ENCODE measurements around the gene CBX5. TPM values are rescaled to one million over a fixed set of nuclear protein-coding genes. Genes with fewer than 3 reads are reported as not detected.
"Not testable (repeated sequence)": the region's sequence is repeated elsewhere in the genome, so short reads cannot be mapped to it uniquely, and the experiment has no call there.

Gene CBX5
- polyA plus RNA-seq, 4 donors: 103 to 136 (median 126) TPM

DNA sequence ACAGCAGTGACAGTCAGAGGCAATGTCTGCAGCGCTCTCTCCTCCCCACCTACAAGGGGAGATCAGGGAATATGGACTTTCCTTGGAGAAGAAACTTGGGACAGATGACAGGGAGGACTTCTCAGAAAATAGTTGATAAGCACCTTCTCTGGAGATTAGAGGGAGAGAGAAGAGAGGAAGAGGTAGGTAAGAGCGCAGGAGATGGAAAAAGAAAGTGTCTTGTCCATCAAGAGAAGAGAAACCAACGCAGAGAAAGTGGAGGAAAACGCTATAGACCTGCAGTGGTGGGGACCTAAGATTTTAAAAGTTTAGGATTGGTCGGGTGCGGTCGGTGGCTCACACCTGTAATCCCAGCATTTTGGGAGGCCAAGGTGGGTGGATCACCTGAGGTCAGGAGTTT, 75.6 kb downstream of the CBX5 start:
- DNase-seq (ENCODE audit: low read depth in 4 of 4, low spot score in 3 of 4): no peak

DNA sequence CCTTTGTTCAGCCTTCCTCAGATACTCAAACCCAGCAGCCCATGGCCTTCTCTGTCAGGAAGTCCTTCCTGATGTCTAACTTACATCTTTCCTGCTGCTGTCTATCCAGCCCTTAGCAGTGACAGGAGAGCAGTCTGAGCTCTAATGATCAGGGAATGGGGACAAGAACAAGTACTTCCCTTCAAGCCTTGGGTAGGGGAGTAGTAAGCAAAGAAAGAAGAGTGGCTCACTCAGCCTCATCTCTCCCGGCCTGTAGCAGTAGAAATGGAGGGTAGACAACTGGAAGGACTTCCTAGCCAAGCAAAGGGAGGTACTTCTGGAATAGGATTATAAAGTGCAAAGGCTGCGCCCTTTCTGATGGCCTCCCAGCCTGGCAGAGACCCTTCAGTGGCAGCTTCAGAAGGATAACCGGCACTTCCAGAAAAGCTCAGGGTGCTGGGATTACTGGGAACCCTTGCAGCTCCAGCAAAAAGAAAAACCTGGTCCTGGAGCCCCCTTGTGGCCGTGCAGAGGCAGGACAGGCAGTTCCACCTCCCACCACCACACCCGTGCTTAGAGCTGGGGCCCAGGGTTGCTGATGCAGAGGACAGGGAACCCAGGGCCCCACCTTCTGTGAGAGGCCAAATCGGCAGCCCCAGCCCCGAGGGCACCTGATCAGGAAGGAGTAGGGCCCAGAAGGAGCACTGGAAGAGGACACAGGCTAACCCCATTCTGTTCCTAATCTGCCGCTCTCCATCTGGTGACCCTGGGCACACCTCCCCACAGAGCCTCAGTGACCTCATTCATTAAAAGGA, 78.7 kb downstream of the CBX5 start:
- peak in 1 of 4 donors; percentile 63 for DNase-seq (ENCODE audit: low read depth in 4 of 4, low spot score in 3 of 4)

DNA sequence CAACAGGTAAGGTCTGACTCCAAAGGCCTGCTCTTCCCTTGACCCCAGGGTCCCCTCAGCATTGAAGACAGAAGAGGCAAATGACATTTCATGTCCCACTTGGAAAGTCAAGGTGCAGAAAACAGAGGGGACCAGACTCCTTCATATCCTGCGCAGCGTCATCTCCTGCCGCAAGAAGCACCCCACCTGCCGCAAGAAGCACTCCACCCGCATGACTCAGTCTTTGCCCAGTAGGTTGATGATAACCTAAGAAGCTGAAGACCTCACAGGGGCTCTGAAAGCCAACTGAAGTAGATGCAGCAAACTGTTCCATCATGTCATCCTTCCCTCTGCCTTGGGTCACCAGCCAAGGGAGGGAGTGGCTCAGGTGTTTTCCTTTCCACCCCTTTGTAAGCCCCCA, 79.5 kb downstream of the CBX5 start:
- no peak for DNase-seq (ENCODE audit: low read depth in 4 of 4, low spot score in 3 of 4)

DNA sequence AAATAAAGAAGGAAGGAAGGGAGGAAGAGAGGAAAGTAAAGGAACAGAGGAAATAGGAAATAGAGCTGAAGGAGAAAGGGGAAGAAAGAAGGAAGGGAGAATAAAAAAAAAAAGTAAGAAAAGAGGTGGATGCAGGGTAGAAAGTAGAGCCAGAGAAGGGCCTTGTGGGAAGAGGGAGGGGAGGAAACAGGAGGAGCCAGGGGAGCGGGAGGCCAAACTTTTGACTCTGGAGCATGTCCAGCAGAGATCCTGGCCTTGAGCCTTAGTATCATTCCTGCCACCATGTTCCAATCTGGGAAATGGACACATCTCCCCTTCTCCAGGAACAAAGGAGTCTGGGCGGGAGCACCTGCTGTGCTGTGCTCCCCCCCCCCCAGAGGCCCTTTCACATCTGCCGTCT, 80.0 kb downstream of the CBX5 start:
- DNase-seq (ENCODE audit: low read depth in 4 of 4, low spot score in 3 of 4): no peak

DNA sequence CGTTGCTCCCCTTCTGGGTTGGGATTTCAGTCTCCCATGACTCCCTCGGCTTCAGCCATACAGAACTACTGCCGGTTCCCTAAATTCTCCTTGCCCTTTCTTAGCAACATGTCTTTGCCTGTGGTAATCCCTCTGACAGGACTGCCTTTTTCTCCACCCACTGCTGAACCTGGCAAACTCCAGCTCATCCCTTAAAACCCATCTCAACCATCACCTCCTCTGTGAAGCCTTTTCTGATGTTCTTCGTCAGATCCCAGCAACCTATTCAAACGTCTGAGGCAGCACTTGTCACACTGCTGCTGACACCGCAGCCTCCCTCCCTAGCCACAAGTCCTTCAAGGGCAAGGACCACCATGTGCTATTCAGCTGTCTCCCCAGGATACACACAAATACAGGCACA, 80.9 kb downstream of the CBX5 start:
- no peak for DNase-seq (ENCODE audit: low read depth in 4 of 4, low spot score in 3 of 4)

DNA sequence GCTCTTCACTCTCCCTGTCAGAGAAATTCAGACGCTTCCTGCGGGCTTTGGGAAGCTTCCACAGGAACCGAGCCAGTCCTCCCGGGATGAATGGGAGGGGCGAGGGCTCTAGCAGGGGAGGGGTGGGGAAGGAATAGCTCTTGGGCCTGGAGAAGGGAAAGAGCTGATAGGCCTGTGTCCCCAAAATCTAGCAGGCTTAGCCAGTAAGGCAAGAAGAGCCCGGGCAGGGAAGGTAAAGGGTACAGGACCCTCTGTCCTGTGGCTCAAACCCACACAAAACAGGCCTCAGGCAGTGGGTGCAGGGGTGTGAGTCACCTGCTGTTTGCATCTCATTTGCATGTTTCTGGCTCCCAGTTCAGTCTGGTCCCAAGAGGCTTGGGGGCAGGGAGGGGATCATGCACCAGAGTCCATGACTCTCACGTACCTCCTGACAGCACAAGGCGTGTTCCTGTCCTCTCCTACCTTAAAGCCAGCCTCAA, 82.5 kb downstream of the CBX5 start:
- DNase-seq (ENCODE audit: low read depth in 4 of 4, low spot score in 3 of 4): no peak

DNA sequence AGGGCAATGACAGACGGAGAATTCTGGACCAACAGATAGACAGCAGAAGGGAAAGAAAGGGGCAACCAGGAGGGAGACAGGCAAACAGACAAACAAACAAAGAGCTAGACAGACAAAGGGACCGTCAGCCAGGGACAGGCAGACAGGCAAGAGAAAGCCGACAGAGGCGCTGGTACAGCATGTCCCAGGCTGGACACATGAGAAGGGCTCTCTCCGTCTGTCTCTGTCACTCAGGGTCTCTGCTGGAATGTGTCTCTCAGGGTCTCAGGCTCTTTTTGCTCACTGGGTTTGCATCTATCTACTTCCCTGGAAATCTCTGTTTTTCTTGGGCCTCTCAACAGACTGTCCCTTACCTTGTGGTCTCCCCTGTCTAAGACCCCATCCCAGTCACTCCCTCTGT, 82.9 kb downstream of the CBX5 start:
- no peak for DNase-seq (ENCODE audit: low read depth in 4 of 4, low spot score in 3 of 4)

DNA sequence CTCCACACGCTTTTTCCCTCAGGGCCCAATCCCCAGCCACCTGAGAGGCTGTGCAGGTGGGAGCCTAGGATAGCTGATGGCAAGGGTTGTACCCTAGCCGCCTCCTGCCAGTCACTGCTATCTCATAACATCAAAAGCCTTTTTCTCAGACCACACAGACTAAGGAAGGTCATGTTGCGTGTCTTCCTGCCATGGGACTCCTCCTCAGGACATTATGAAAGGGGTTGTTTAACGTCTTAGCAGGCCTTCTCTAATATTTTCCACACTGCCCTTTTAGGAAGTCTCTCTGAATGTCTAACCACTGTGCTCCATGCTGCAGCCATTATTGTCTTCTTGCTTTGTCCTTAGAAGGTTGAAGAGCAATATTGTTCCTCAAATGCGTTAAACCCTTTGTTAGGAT, 83.5 kb downstream of the CBX5 start:
- DNase-seq (ENCODE audit: low read depth in 4 of 4, low spot score in 3 of 4): no peak

DNA sequence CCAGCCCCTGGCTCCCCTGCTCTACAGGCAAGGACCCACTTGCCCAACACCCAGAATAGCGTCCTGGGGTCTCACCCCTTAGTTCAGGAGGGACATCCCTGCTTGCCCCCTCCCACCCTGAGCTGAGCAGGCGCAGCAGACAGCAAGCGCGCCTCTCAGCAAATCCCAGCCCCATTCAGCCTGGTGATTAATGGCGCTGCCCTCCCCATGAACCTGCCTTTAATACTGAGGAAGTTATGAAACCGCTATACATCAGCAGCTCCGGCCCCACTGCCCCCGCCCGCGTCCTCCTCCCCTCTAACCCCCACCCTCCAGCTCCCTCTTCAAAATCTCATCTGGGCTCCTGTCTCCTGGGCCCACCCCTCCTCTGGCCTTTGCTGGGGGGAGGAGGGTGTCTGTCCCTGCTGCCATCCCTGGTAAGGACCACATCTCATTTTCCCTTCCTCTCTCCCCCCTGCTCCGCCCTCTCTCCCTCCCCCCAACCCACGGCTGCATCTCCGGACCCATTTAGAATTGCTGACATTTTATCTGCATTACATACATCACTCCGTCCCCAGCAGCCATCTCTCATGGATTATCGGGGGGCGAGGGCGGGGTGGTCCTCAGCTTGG, 84.1 kb downstream of the CBX5 start:
- peak in 2 of 4 donors; percentile 65 to 90 for DNase-seq (ENCODE audit: low read depth in 4 of 4, low spot score in 3 of 4)

DNA sequence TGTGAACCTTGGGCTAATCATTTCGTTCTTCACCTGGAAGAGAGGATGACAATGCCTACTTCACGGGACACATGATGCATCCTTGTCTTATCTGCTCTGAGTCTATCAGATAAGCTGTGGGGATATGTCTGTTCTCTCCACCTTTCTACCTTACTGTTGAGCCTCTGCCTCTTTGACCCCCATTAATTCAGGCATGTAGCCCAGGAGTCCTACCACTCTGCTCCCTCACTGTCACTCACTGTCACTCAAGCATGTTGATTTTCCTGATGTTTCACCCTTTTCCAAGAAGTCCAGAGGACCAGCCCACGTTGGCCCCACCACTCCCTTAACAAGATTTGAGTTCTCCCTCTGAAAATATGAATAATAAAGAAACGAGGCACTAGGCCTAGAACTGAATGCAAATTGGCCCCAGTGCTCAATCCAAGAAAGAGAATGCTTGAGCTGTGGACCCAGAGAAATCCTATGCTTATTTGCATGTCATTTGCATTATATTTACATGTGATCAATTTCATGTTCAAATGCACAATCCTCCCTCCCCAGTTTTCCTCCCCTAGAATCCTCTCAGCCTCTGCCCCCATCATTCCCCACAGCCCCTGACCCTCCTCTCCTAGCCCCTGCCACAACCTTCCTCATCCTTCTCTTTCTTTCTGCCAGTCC, 84.7 kb downstream of the CBX5 start:
- no peak for DNase-seq (ENCODE audit: low read depth in 4 of 4, low spot score in 3 of 4)

DNA sequence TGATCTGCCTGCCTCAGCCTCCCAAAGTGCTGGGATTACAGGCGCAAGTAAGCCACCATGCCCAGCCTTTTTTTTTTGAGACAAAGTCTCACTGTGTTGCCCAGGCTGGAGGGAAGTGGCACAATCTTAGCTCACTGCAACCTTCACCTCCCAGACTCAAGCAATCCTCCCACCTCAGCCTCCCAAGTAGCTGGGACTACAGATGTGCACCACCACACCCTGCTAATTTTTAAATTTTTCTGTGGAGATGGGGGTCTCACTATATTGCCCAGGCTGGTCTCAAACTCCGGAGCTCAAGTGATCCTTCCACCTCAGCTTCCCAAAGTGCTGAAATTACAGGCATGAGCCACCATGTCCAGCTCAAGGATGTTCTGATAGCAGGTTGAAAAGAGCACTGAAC, 85.3 kb downstream of the CBX5 start:
- DNase-seq (ENCODE audit: low read depth in 4 of 4, low spot score in 3 of 4): not testable (repeated sequence)

DNA sequence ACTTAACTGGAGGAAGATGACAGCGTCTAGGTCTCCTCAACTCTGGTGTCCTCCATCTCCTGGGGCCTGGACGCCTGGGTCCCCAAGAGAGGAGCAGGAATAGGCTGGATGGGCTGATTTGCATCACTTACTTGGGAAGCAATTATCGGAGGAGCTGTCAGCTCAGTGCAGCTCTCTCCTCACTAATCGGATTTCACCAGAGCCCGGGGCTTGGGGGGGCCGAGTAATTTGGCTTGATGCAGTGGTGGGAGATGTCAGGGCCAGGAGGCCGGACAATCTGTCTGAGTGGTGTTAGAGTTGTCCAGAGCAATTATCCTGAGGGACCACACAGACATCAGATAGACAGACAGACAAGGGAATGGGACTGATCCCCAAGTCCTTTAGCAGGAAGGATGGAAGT, 86.5 kb downstream of the CBX5 start:
- DNase-seq (ENCODE audit: low read depth in 4 of 4, low spot score in 3 of 4): no peak

DNA sequence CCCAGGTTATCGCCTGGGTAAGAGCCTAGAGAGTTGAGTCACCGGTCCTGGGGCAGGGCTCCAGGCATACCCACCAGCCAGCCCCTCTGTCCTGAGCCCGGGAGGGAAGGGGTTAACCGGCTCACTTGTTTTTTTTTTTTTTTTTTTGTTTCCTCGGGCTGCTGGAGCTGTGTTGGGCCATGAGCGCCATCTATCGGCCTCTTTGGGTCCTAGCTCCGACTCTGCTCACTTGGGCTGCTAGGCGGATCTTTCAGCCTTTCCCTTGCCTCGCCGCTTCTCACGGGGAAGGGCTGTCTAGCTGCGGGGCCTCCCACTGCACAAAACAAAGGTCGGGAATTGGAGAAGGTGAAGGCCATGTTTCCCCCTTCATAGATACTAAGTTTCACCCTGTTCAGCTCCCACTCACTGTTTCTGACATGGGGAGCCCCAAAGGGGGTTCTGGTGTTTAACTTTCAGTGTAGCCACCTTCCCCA, 88.3 kb downstream of the CBX5 start:
- DNase-seq (ENCODE audit: low read depth in 4 of 4, low spot score in 3 of 4): peak; percentile 89 to 94 (median 90)

DNA sequence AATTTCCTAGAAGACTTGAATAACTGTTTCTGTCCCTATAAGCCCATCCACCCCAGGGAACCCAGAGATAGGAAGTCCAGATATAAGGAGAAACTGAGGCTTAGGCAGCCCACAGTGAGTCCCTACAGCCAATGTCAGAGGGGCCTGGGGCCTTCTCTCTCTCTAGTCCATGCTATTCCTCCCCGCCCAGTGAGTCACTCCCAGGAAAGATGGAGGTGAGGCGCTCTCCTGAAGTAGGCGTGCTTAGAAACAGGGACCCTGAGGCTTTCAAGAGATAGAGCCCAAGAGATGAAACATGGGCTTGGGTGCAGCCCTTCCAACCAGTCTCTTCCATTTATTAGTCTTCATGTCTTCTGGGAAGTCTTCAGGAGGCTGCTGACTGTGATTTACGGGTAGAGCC, 88.8 kb downstream of the CBX5 start:
- DNase-seq (ENCODE audit: low read depth in 4 of 4, low spot score in 3 of 4): no peak

DNA sequence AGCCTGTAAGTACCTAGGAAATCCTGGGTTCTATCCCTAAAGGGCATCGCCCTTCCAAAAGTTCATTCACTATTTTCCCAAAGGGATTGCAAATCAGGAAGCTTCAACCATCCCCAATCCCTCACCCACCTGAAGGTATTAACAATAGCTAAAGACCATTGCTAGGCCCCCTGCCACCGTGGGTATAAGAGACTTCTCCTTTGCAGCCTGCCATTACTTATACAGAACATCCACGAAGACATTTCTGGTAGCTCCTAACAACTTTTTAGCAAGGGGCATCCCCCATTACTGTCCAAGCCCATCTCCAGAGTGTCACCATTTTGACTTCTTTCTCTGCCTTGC, 90.8 kb downstream of the CBX5 start:
- no peak for DNase-seq (ENCODE audit: low read depth in 4 of 4, low spot score in 3 of 4)

DNA sequence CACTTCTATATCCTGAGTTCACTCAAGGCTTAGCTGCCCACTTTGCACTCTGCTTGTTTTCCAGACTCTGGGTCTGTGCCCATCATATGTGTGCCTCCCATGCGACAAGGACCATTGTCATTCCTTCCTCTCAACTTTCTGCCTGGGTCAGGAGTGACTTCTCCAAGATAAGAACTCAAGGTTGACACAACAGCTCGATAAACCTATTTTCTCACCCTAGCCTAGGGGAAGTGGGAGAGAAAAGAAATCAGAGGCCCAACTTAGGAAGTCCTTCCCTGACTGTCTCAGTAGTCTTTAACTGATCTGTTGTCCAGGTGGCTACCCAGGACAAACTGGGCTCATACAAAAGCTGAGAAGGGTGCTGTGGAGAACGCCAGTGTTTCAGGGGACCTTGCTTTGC, 92.8 kb downstream of the CBX5 start:
- DNase-seq (ENCODE audit: low read depth in 4 of 4, low spot score in 3 of 4): no peak

DNA sequence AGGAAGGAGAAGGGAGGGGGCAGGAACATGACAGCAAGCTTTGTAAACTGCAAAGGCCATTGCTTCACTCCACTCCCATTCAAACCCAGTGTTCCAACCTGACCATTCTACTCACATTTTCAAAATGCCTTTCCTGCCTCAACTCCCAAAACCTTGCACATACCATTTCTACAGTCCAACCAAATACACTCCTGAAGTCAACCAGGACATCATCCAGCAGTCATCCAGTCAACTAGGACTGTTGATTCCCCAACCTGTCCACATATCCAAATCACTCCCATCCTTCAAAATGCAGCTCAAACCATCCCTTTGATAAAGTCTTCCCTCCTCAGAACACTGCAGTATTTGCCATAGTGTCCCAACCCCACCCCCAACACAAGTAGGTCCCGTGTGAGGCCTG, 94.0 kb downstream of the CBX5 start:
- DNase-seq (ENCODE audit: low read depth in 4 of 4, low spot score in 3 of 4): no peak

DNA sequence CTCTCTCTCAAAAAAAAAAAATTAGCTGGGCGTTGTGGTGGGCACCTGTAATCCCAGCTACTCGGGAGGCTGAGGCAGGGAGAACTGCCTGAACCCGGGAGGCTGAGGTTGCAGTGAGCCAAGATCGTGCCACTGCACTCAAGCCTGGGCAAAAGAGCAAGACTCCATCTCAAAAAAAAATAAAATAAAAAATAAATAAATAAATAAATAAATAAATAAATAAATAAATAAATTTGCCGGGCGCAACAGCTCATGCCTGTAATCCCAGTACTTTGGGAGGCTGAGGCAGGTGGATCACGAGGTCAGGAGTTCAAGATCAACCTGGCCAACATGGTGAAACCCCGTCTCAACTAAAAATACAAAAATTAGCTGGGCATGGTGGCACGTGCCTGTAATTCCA, 94.6 kb downstream of the CBX5 start:
- DNase-seq (ENCODE audit: low read depth in 4 of 4, low spot score in 3 of 4): not testable (repeated sequence)

DNA sequence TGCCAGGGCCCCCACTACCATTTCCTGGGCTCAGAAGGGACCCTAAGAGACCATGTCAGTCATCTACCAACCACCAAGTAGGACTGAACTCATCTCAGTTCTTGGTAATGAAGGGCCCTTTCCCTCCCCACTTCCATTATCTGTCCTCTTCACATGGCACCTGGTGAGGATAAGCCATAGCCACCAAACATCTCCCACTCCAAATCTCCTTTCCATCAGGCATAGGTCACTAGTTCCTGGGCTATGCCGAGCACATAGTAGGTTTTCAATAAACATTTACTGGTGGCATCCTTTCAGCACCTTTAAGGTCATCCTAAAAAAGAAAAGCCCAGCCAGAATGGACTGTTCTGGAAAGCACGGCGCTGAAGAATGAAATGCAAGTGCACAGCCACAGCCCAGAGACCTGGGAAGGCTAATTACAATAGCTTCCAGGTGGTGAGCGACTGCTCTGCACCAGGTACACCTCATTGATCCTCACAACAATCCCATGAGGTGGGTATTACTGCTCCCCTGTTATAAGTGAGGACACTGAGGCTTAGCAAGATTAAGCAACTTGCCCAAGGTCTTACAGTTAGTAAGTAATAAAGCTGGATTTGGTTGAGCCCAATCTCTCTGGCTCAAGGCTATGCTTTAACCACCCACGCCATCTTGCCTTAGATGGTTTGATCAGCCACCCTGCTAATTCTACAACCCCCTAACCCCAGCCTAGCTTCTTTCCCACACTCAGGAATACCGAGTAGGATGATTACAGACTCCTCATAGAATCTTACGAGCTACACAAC, 95.7 kb downstream of the CBX5 start:
- no peak for DNase-seq (ENCODE audit: low read depth in 4 of 4, low spot score in 3 of 4)

DNA sequence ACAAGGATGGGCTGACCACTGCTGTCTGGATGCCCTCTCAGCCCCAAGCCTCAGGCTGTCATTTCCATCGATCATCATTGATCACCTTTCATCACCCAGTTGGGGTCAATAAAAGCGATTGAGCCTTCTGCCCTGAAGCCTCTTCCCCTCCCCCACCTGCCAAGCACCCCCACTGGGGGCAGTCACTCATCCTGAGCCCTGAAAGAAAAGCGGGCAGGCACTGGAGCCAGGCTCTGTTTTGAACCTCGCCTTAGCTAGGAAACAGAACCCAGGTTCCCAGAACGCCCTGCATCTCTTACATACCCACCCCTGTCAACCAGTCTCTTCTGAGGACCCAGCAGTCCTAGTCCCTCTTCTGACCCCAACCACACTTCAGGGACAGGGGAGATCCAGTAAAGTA, 96.9 kb downstream of the CBX5 start:
- no peak for DNase-seq (ENCODE audit: low read depth in 4 of 4, low spot score in 3 of 4)

DNA sequence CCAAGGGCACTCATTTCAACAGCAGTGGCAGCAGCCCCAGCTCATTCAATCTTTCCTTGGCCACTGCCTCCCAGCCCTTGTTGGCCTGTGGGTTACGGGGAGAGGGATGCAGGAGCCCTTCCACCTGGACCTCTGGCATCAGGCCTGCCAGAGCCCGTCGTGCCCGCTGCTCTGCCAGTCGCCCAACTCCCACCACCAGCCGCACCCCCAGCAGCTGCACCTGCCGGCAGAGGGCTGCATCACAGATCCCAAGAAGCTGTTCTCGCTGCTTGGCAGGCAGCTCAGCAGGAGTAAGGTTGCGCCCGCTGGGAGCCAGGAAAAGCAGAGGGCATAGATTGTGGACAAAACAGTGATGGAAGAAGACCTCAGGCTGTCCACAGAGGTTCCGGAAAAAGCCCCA, 97.8 kb downstream of the CBX5 start:
- DNase-seq (ENCODE audit: low read depth in 4 of 4, low spot score in 3 of 4): no peak

Measured in right renal pelvis (tissue), 4 donors.